Measurements from ENCODE around the gene IFIT5.
A peak's percentile ranks its signal among the peaks of the same experiment; 100 is the strongest.
"Not testable (repeated sequence)": the region's sequence is repeated elsewhere in the genome, so short reads cannot be mapped to it uniquely, and the experiment has no call there.

Gene IFIT5

DNA sequence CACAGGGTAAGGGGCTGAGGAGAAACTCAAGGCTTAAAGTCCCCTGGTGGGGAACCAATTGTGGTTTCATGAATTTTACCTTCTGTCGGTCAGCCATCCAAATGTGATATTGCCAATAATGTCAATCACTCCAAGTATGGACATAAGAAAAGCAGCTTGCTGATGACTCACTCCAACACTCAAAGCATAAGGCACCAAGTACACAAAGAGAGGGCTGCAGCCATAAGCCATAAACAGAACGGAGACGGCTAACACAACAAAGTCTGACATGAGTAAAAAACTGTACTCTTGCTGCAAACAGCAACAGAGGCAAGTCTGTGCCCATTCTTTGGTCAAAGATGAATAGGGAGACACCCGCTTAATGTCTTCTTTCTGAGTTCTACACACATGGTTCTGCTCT lies 24.2 kb downstream of the IFIT5 start:
- DNase-seq = no peak

DNA sequence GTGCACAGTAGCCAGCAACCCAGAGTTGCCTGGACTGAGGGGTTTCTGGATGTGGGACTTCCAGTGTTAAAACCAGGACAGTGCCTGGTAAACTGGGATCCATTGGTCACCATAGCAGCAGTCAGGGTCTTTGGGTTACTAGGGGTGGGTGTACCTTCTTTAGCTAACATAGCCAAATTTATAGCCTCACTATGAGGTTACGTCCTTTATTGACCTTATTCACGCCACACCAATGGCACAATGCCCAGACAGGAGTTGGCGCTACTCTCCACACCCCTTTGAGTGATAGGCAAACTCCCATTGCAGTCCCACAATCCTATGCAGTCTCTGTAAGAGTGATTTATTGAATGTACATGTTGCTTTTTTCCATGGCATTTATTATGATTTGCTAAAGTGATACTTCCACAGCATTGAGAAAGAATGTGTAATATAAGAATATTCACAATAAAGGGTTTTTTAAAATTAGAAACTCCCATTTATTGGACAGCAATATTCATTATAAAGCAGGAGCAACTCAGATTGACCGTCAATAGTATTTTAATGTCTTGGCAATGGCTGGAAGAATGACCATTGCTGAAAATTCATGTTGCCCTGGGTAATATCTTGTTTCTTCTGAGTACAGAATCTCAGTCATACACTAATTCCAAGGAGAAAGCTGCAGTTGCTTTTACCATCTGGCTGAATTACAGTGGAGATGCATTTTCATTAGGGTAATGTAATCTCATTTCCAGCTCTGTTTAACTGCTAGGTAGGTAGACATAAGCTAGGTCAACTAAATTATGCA lies 26.1 kb downstream of the IFIT5 start:
- DNase-seq = no peak

GRCh38 chr10:89442289-89442688 lies 27.9 kb downstream of the IFIT5 start:
- peak in 1 of 5 experiments; percentile 6 for DNase-seq

DNA sequence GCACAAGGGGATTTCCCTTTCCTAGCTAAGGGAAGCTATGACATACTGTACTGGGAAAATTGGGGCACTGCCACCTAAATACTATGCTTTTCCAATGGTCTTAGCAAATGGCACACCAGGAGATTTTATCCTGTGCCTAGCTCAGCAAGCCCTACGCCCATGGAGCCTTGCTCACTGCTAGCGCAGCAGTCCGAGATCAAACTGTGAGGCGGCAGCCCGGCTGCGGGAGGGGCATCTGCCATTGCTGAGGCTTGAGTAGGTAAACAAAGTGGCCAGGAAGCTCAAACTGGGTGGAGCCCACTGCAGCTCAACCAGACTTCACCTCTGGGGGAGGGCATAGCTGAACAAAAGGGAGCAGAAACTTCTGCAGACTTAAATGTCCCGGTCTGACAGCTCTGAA lies 30.5 kb downstream of the IFIT5 start:
- not testable (repeated sequence) for DNase-seq

- no peak for DNase-seq
Observed at GRCh38 chr10:89450901-89451300, 36.5 kb downstream of the IFIT5 start.

DNA sequence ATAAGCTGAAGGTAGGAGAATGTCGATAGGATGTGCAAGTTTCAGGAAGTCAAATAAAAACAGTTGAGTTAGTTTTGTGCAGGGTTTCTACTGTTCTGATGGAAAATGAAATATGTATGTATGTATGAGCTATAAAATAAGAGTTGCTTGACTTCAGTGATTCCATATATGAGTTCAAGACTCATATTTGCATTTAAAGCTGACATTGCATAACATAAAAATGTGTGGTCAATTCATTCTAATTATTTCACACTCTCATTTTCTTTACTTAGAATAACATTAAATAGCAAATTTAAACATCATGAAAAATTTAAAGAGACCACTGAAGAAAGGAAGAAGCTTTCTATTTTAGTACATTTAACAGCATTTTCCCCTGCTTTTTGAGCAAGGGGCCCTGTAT lies 37.8 kb downstream of the IFIT5 start:
- DNase-seq = no peak

DNA sequence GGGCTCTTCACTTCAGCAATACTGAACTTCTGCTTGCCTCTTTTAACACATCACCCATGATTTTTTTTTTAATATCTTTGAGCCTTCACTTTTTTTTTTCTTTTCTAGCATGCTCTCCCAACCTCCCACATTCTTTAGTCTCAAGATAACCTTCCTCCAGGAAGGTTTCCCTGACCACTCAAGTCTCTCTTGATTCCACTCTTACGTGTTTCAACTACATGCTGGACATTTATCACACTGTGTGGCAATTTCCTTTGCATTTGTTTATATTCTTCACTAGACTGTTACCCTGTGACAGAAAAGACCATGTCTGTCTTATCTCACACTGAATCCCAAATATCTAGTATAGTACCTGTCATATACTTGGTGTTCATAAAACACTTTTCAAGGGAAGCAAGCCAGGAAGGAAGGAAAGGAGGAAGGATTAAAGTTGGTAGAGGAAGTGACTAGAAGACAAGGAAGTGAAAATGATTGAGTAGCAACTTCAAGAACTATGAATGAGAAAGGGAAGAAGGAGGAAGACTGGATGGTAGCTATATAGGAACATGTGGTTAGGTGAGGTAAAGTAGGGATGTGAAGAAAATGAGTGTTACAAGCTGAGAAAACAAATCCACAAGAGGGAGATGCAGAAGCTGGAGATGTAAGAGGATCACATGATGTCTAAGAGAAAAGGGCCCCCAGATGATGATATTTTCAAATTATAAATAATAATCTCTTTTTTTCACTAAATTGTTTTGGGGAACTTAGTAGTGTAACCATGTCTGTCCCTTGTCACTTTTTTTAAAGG lies 40.4 kb downstream of the IFIT5 start:
- DNase-seq = no peak

DNA sequence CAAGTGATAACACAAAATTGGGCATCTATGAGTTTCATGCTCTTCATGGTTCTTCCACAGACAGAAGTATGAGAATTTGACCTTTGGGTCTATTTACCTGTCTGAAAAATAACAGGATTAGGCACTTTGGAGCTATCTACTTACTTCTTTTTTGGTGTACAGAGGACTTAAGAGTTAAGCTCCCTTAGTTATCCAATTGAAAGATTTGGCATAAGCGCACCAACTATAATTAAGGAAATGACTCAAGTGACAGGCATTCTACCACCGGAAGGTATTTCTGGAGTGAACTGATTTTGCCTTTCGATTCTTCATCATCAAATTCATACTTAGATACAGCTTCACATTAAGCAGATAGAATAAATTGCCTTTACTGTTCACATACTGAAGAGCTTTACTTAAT lies 43.9 kb downstream of the IFIT5 start:
- DNase-seq = no peak

DNA sequence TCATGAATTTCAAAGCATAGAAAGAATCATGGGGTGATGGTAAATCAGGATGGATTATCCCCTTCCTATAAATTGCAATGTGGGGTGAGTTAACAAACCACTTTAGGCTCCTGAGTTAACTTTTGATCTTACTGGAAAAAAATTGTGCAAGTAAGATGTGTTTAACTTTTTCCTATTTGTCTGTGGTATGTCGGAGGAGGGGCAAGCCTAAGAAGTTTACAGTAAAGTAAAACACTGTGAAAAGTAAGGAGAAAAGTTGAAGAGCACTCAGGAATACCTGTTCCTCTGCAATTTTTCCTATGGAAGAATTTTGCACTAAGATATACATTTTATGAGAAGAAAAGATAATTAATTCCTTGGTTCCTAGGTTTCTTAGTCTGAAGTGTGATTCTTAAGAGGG lies 44.4 kb downstream of the IFIT5 start:
- no peak for DNase-seq

DNA sequence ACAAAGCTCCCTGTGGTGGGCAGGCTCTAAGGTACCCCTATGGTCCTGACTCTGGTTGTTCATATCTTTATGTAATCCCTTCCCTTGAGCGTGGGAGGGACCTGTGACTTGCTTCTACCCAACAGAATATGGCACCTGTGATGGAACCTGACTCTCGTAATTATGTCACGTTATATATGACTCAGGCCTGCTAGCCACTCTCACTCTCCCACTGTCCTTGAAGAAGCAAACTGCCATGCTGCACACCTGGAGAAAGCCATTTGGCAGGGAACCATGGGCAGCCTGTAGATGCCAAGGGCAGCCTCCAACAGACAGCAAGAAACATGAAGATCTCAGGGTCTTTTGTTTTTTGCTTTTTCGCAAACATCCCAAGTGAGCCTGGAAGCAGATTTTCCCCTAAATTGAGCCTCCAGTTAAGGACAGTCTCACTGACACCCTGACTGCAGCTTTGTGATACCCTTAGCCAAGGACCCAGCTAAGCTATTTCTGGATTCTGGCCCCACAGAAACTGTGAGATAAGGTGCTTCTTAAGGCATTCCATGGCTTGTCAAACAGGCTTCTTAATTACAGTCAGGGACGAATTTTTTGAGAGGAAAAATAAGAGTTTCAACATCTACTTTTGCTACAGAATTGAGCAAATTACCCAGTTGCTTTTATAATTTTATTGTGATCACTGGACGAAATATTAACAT lies 49.6 kb downstream of the IFIT5 start:
- DNase-seq = no peak

DNA sequence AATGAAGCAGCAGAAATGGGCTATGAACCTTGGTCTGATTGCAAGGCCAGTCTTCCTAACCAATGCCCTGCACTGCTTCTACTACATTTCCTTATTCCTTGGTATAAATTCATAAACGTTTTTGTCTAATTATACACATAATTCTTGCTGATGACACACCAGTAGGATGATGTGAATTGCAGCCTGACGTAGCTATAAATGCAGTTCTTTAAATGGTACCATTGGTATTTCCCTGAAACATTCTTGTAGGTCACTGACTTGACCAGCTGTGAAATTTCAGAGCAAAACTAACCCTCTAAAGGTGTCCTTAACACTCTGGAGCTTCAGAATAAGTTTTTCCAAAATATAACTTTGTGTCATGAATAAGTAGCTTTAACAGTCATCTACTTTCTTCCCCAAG lies 50.8 kb downstream of the IFIT5 start:
- DNase-seq = no peak

DNA sequence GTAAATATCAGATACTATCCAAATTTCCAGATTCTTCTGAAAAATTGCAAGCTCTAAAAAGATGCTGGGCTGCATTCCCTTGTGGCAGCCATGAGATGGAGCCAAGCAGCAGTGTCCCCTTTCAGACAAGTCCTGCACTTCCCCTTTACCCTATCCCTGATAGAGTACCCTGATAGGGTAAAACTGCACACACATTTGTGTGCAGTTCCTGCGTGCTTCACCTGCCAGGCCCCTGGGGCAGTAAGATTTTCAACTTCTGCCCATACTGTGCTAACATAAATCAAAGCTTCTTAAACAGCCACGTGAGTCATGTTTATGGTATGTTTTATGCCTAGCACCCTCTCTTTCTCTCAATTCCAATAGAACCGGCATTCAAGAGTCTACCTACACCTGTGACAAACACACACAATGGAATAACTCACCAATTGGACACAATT lies 52.2 kb downstream of the IFIT5 start:
- no peak for DNase-seq

- no peak for DNase-seq
Observed at GRCh38 chr10:89468191-89468965, 54.0 kb downstream of the IFIT5 start.

- no peak for DNase-seq
Observed at GRCh38 chr10:89469517-89469916, 55.1 kb downstream of the IFIT5 start.

Data from T-helper 2 cell (primary cell).